ENCODE results near the gene EDN1. TPM values are rescaled to one million over a fixed set of nuclear protein-coding genes. Genes with fewer than 3 reads are reported as not detected.

EDN1 gene
- total RNA-seq, 6 donors from 2014 or later: 6.5 to 40.6 (median 18.6) TPM

DNA sequence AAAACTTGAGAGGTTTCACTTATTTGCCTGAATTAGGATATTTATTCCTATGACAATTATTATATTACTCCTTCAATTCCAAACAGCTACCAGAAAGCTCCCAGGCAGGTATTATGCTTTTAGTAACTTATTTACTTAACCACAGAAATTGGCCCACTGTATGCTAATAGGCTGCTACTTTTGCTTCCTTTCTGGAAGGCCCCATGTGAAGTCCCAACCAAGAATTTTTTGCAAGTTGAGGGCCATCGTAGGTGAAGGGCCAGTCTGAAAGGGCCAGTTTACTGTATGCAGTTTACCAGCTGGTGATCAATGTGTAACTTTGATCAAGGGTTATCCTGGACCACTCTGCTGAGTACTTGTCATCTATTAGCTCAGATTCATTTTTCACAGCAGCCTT is 45.0 kb downstream of the EDN1 start:
- 58 to 59% methylated on average over 1 of the region's 1 CpG for WGBS, 2 donors
- H3K27ac ChIP-seq: no peak overlapping the region

DNA sequence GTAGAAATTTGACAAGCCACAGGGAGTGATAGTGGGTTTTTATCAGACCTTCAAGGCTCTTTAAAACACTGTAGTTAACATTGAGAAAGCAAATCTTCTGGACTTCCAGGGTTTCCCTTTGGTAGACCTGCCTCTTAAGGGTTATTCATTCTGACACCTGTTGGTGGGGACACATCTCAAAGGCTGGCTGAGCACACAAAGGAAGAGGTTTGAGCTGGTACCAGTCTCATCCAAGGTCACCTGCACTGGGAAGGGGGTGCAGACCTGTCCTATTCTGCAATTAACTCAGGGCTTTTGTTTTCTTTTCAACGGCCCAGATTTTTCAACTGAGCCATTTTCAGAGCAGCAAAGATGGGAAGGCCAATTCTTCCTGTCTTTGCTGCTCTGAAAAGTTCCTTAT is 45.6 kb downstream of the EDN1 start:
- 71 to 73% methylated on average over 1 of the region's 1 CpG for WGBS, 2 donors
- H3K27ac ChIP-seq: no peak overlapping the region
- H3K4me3 ChIP-seq: no peak overlapping the region
- no peak for ATAC-seq (ENCODE audit: low FRiP score in 2 of 2)
- TF ChIP-seq, protein P1, sequence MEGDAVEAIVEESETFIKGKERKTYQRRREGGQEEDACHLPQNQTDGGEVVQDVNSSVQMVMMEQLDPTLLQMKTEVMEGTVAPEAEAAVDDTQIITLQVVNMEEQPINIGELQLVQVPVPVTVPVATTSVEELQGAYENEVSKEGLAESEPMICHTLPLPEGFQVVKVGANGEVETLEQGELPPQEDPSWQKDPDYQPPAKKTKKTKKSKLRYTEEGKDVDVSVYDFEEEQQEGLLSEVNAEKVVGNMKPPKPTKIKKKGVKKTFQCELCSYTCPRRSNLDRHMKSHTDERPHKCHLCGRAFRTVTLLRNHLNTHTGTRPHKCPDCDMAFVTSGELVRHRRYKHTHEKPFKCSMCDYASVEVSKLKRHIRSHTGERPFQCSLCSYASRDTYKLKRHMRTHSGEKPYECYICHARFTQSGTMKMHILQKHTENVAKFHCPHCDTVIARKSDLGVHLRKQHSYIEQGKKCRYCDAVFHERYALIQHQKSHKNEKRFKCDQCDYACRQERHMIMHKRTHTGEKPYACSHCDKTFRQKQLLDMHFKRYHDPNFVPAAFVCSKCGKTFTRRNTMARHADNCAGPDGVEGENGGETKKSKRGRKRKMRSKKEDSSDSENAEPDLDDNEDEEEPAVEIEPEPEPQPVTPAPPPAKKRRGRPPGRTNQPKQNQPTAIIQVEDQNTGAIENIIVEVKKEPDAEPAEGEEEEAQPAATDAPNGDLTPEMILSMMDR (IDR thresholded peaks at IDR 0.05): no peak
- no peak for TF ChIP-seq EP300 (IDR thresholded peaks at IDR 0.05)
- TF ChIP-seq POLR2A (IDR thresholded peaks at IDR 0.05): no peak
- no peak for TF ChIP-seq POLR2AphosphoS5 (IDR thresholded peaks at IDR 0.05)
- H3K36me3 ChIP-seq: no peaks in the 10 kb centered on the region
- H3K9me3 ChIP-seq: no peaks in the 10 kb centered on the region
- peaks cover 0 to 6% (median 5%) of the 10 kb centered on the region in 4 donors for H3K4me1 ChIP-seq
- no peaks in the 10 kb centered on the region for H3K27me3 ChIP-seq
- DNase-seq: no peak

More for the DNA sequence above, 45.0 kb downstream of the EDN1 start:
- no peak overlapping the region for H3K4me3 ChIP-seq
- TF ChIP-seq, protein P1 (IDR thresholded peaks at IDR 0.05): no peak
- no peak for TF ChIP-seq POLR2AphosphoS5 (IDR thresholded peaks at IDR 0.05)
- TF ChIP-seq POLR2A (IDR thresholded peaks at IDR 0.05): no peak
- no peak for TF ChIP-seq EP300 (IDR thresholded peaks at IDR 0.05)
- no peaks in the 10 kb centered on the region for H3K27me3 ChIP-seq
- H3K4me1 ChIP-seq: peaks cover 0 to 6% (median 5%) of the 10 kb centered on the region in 4 donors
- no peaks in the 10 kb centered on the region for H3K36me3 ChIP-seq
- DNase-seq: no peak
- H3K9me3 ChIP-seq: no peaks in the 10 kb centered on the region
- no peak for ATAC-seq (ENCODE audit: low FRiP score in 2 of 2)

DNA sequence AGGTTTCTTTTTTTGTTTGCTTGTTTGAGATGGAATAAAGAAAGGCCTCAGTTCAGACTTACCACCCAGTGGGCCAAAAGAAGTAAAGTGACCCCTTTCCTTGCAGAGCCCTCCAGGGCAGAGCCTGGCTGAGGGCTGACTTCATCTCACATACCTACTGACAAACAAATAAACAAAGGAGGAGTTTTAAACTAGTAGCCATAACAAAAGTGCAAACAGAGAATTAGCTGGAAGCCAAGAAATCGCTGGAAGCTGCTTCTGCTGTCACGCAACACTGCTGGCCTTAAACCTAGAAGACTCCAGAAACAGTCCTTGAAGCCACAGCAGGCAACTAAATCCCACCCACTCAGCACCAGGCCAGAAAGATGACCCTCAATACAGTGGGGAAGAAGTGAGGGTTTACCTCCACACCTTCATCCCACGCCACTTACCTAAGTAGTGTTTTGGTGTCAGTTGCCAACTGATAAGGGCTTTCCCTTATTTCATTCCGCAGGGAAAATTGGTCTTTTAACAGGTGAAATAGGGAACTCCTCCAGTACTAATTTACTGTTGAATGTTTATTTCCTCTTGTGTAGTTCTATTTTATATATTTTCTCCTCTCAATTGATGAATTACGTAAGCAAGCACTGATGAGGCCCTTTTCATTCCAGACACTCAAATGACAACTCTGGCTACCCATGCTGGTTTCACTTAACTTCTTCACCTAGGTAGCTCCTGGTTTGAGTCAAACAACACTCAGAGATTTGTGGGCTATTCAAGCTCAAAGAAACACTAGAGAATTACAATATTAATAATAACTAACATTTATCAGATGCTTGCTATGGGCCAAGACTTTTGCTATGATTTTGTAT is 46.2 kb downstream of the EDN1 start:
- no peaks in the 10 kb centered on the region for H3K9me3 ChIP-seq
- ATAC-seq (ENCODE audit: low FRiP score in 2 of 2) (no peak), DNase-seq (no peak)
- no peaks in the 10 kb centered on the region for H3K27me3 ChIP-seq
- no peaks in the 10 kb centered on the region for H3K36me3 ChIP-seq
- TF ChIP-seq, protein P1 (IDR thresholded peaks at IDR 0.05): no peak
- no peak for TF ChIP-seq POLR2AphosphoS5 (IDR thresholded peaks at IDR 0.05)
- TF ChIP-seq POLR2A (IDR thresholded peaks at IDR 0.05): no peak
- TF ChIP-seq EP300 (IDR thresholded peaks at IDR 0.05): no peak
- no peak overlapping the region for H3K27ac ChIP-seq
- H3K4me3 ChIP-seq: no peak overlapping the region
- 74 to 84% methylated on average over 5 of the region's 5 CpGs for WGBS, 2 donors
- peaks cover 0 to 6% (median 5%) of the 10 kb centered on the region in 4 donors for H3K4me1 ChIP-seq

DNA sequence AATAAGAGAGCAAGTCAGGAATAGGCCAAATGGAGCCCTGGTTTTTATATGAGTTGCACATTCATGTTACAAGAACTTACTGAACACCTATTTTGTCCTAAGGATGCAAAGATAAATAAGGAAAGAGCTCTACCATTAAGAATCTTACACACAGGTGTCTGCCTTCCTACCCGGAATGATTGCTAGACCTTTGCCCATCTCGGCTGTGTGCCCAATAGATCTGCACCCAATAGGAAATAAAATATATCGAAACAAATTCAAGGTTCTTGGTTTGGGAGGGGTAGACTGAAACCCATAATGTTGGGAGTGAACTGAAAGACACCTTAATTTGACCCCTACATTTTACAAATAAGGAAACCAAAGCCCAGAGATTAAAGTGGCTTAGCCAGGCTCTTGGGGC is 48.9 kb downstream of the EDN1 start:
- no peaks in the 10 kb centered on the region for H3K36me3 ChIP-seq
- peaks cover 0 to 8% (median 0%) of the 10 kb centered on the region in 4 donors for H3K4me1 ChIP-seq
- no peaks in the 10 kb centered on the region for H3K9me3 ChIP-seq
- no peak overlapping the region for H3K4me3 ChIP-seq
- no peak overlapping the region for H3K27ac ChIP-seq
- 90 to 97% methylated on average over 3 of the region's 3 CpGs for WGBS, 2 donors
- no peak for ATAC-seq (ENCODE audit: low FRiP score in 2 of 2)
- H3K27me3 ChIP-seq: no peaks in the 10 kb centered on the region
- no peak for DNase-seq
- TF ChIP-seq EP300 (IDR thresholded peaks at IDR 0.05) (no peak), POLR2AphosphoS5 (IDR thresholded peaks at IDR 0.05) (no peak), POLR2A (IDR thresholded peaks at IDR 0.05) (no peak)
- TF ChIP-seq, protein P1 (IDR thresholded peaks at IDR 0.05): no peak
